A549 (cell line): ENCODE results near the gene ADAP1. TPM values are rescaled to one million over a fixed set of nuclear protein-coding genes. Genes with fewer than 3 reads are reported as not detected.
"Not testable (repeated sequence)": the region's sequence is repeated elsewhere in the genome, so short reads cannot be mapped to it uniquely, and the experiment has no call there.

ENCODE experiments used
- ATAC-seq, 2 experiments: fragments of 200-7000 bp in 1 of 2; fragments of >200 bp in 1 of 2; cut with Nextera tagmentation in 1 of 2; cut with Tn5 transposase in 1 of 2; 3 replicates each; pipeline versions ENCODE4 v1.8.0 to v1.9.1; 2018 to 2020; ENCODE audit warnings: mild to moderate bottlenecking in 1 of 2, moderate library complexity in 1 of 2
- CTCF ChIA-PET: fragments of 300-600 bp; sonication (Branson Sonifier 250); formaldehyde crosslinking; extraction: SDS; loops from one replicate; lab custom pipeline; 2021; ENCODE audit warnings: antibody characterized with exemption, inconsistent platforms; lab: Yijun Ruan, JAX
- POLR2A ChIA-PET: fragments of 350-600 bp; formaldehyde crosslinking; extraction: SDS; loops from one replicate; lab custom pipeline; 2021; ENCODE audit warnings: antibody characterized with exemption, inconsistent platforms; lab: Yijun Ruan, JAX
- DNase-seq, 2 experiments: peaks; one replicate each; pipeline versions ENCODE4 v3.0.0 to v3.0.0-alpha.2; 2011 to 2016; ENCODE audit warnings: low read depth in 1 of 2, low spot score in 1 of 2
- FAIRE-seq: peaks from 2 replicates; lab custom pipeline; 2011; peaks lifted over from hg19 to GRCh38; lab: Jason Lieb, UNC
- H3K27ac ChIP-seq, 2 experiments: fragments of >200 bp; sonication (Bioruptor Twin); formaldehyde crosslinking; 3 replicates each; pipeline ENCODE4 v1.5.1; 2016 to 2017
- H3K4me1 ChIP-seq: fragments of >200 bp; sonication (Bioruptor Twin); formaldehyde crosslinking; 3 replicates; pipeline ENCODE4 v1.6.1; 2016
- H3K4me2 ChIP-seq: fragments of >200 bp; sonication (Bioruptor Twin); formaldehyde crosslinking; 3 replicates; pipeline ENCODE4 v1.6.1; 2016
- H3K4me3 ChIP-seq: fragments of >200 bp; sonication (Bioruptor Twin); formaldehyde crosslinking; 3 replicates; pipeline ENCODE4 v1.5.1; 2016
- H3K9me3 ChIP-seq: fragments of >200 bp; sonication (Bioruptor Twin); formaldehyde crosslinking; 3 replicates; pipeline ENCODE4 v1.6.1; 2016
- CEBPB ChIP-seq, 2 experiments: fragments of >200 bp in 1 of 2; sonication (Bioruptor Twin) in 1 of 2; formaldehyde crosslinking in 1 of 2; IDR thresholded peaks; 2 replicates each; pipeline ENCODE4 v1.6.1; 2012 to 2016
- CHD4 ChIP-seq: fragments of 200-600 bp; sonication (generic); IDR thresholded peaks from 2 replicates; pipeline ENCODE4 v1.6.1; 2016; ENCODE audit warnings: antibody characterized with exemption, mild to moderate bottlenecking, borderline replicate concordance
- EHF ChIP-seq: fragments of 250-450 bp; sonication (Bioruptor Pico); IDR thresholded peaks from 2 replicates; pipeline ENCODE4 v1.5.0; 2020; ENCODE audit warnings: mild to moderate bottlenecking
- EHMT2 ChIP-seq: fragments of 200-600 bp; sonication (generic); IDR thresholded peaks from 2 replicates; pipeline ENCODE4 v1.6.1; 2016; ENCODE audit warnings: antibody characterized with exemption, low read depth, mild to moderate bottlenecking, moderate library complexity
- ESRRA ChIP-seq: fragments of 150-350 bp; IDR thresholded peaks from 2 replicates; pipeline ENCODE4 v1.6.1; 2014; ENCODE audit warnings: mild to moderate bottlenecking, low read length, borderline replicate concordance
- FOSB ChIP-seq: fragments of 250-450 bp; sonication (Bioruptor Pico); IDR thresholded peaks from 2 replicates; pipeline ENCODE4 v1.5.0; 2020; ENCODE audit warnings: mild to moderate bottlenecking, moderate library complexity
- FOSL2 ChIP-seq, 2 experiments: fragments of 450-650 bp in 1 of 2; fragments of >200 bp in 1 of 2; sonication (Bioruptor Twin) in 1 of 2; formaldehyde crosslinking; IDR thresholded peaks; 2 replicates each; pipeline versions ENCODE4 v1.5.0 to v1.6.1; 2016 to 2020; ENCODE audit warnings: mild to moderate bottlenecking in 1 of 2, moderate library complexity in 1 of 2
- HDAC2 ChIP-seq: fragments of 200-600 bp; sonication (generic); IDR thresholded peaks from 2 replicates; pipeline ENCODE4 v1.6.1; 2016
- HOXB5 ChIP-seq: fragments of 250-450 bp; sonication (Bioruptor Pico); IDR thresholded peaks from 2 replicates; pipeline ENCODE4 v1.5.0; 2020; ENCODE audit warnings: mild to moderate bottlenecking, moderate library complexity
- NFE2L2 ChIP-seq: fragments of 150-350 bp; conservative IDR thresholded peaks from 2 replicates; pipeline ENCODE4 v1.6.1; 2014; ENCODE audit warnings: low read length
- NPAS2 ChIP-seq: fragments of 250-450 bp; sonication (Bioruptor Pico); IDR thresholded peaks from 2 replicates; pipeline ENCODE4 v1.8.0; 2022; ENCODE audit warnings: mild to moderate bottlenecking, moderate library complexity, borderline replicate concordance
- NR3C1 ChIP-seq: fragments of >200 bp; sonication (Bioruptor Twin); formaldehyde crosslinking; IDR thresholded peaks from 3 replicates; pipeline ENCODE4 v1.6.1; 2017
- PHF8 ChIP-seq: fragments of 200-600 bp; sonication (generic); IDR thresholded peaks from 2 replicates; pipeline ENCODE4 v1.6.1; 2016; ENCODE audit warnings: low read depth, mild to moderate bottlenecking, antibody characterized with exemption, moderate library complexity, borderline replicate concordance
- POLR2AphosphoS2 ChIP-seq: conservative IDR thresholded peaks from 2 replicates; pipeline ENCODE4 v1.6.1; 2012; ENCODE audit warnings: low read length, improper control_type of control experiment, inconsistent platforms
- RARB ChIP-seq: fragments of 250-450 bp; sonication (Bioruptor Pico); IDR thresholded peaks from 2 replicates; pipeline ENCODE4 v1.8.0; 2021; ENCODE audit warnings: mild to moderate bottlenecking, moderate library complexity
- RNF2 ChIP-seq: fragments of 200-600 bp; sonication (generic); IDR thresholded peaks from 2 replicates; pipeline ENCODE4 v1.6.1; 2016; ENCODE audit warnings: low read depth, mild to moderate bottlenecking, antibody characterized with exemption, moderate library complexity, borderline replicate concordance
- SMC3 ChIP-seq: fragments of >200 bp; sonication (Bioruptor Twin); formaldehyde crosslinking; IDR thresholded peaks from 3 replicates; pipeline ENCODE4 v1.6.1; 2018; ENCODE audit warnings: inconsistent platforms
- TFCP2L1 ChIP-seq: fragments of 250-450 bp; sonication (Bioruptor Pico); IDR thresholded peaks from 2 replicates; pipeline ENCODE4 v1.5.0; 2021; ENCODE audit warnings: mild to moderate bottlenecking
- WGBS: methylation state at CpG from one replicate; pipeline ENCODE4 v1.1.6; 2017; ENCODE audit errors: missing lambda C conversion rate; 5-methylcytosine and 5-hydroxymethylcytosine counted together
- polyA plus RNA-seq, 4 experiments: library from polyadenylated mRNA; depleted of rRNA in 3 of 4; stranded (reverse); fragments of >200 nt; fragmentation: RNase III in 1 of 4; extraction: RNeasy Plus Mini Kit Qiagen cat#74134 plus additional on column Dnase treatment in 1 of 4; gene quantifications; 2 replicates in 3 of 4; 3 replicates in 1 of 4; pipeline ENCODE4 v1.2.3, GENCODE V29; 2011 to 2017
- TF ChIP-seq, protein P1 (sequence below): IDR thresholded peaks from 2 replicates; pipeline ENCODE4 v1.6.1; 2012
- TF ChIP-seq, protein P2 (sequence below): fragments of 250-450 bp; sonication (Bioruptor Pico); IDR thresholded peaks from 2 replicates; pipeline ENCODE4 v1.5.0; 2020; ENCODE audit warnings: low read depth, mild to moderate bottlenecking, moderate library complexity
- TF ChIP-seq, protein P3 (sequence below): fragments of 150-350 bp; IDR thresholded peaks from 2 replicates; pipeline ENCODE4 v1.6.1; 2014; ENCODE audit warnings: low read depth, mild to moderate bottlenecking, low read length

Gene ADAP1
- polyA plus RNA-seq, 2 of the 4 experiments (the other 2 are of a cell fraction) = 1.7 to 2.5 TPM

DNA sequence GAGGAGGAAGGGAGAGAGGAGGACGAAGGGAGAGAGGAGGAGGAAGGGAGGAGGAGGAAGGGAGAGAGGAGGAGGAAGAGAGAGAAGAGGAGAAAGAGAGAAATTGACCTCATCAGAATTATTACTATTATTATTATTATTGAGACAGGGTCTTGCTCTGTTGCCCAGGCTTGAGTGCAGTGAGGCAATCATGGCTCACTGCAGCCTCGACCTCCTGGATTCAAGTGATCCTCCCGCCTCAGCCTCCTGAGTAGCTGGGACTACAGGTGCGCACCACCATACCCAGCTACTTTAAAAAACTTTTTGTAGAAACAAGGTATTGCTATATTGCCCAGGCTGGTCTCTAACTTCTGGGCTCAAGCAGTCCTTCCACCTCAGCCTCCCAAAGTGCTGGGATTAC lies 10.7 kb downstream of the ADAP1 start:
- DNase-seq, H3K4me3 ChIP-seq, POLR2A ChIA-PET, H3K4me1 ChIP-seq, ATAC-seq, FAIRE-seq, CTCF ChIA-PET, H3K27ac ChIP-seq, H3K9me3 ChIP-seq, H3K4me2 ChIP-seq: not testable (repeated sequence)
- WGBS = 67% methylated on average over 3 of the region's 4 CpGs

DNA sequence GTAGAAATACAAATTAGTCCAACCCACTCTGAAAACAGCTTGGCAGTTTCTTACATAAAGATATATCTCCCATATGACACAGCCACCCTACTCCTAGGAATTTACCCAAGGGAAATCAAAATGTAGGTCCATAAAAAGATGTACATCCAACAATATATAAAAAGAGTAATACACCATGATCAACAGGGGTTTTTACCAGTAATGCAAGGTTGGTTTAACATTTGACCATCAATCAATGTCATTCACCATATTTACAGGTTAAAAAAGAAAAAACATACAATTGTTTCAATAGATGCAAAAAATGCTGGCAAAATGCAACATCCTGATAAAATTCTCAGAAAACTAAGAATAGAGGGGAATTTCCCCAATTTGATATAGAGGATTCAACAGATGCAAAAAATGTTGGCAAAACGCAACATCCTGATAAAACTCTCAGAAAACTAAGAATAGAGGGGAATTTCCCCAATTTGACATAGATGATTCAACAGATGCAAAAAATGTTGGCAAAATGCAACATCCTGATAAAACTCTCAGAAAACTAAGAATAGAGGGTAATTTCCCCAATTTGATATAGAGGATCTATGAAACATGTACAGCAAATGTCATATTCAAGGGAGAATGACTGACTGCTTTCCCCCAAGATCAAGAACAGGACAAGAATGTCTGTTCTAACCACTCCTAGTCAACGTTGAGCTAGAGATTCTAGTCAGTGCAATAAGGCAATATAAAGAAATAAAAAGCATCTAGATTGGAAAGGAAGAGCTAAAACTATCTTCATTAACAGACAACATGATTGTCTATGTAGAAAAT lies 13.7 kb downstream of the ADAP1 start:
- Histone ChIP-seq H3K9me3 (peaks cover 7% of the 10 kb centered on the region; the same call in 2 of the 3 replicates), H3K4me1 (peaks cover 12% of the 10 kb centered on the region), H3K27ac (no peak overlapping the region), H3K4me2 (no peak overlapping the region), H3K4me3 (no peak overlapping the region)
- FAIRE-seq = no peak
- WGBS = 17% methylated on average over 2 of the region's 2 CpGs
- ATAC-seq = no peak
- POLR2A ChIA-PET = no interaction called here
- TF ChIP-seq NR3C1 = no peak
- no peak for TF ChIP-seq RNF2
- TF ChIP-seq, protein P1, sequence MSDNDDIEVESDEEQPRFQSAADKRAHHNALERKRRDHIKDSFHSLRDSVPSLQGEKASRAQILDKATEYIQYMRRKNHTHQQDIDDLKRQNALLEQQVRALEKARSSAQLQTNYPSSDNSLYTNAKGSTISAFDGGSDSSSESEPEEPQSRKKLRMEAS = no peak
- no peak for TF ChIP-seq NPAS2
- TF ChIP-seq EHMT2 = no peak
- TF ChIP-seq CHD4 = no peak
- no peak for TF ChIP-seq EHF (CRISPR knock-in tag)
- TF ChIP-seq HDAC2 = no peak
- no peak for TF ChIP-seq ESRRA
- no peak for TF ChIP-seq CEBPB (IDR thresholded peaks at IDR 0.05)
- TF ChIP-seq SMC3 = no peak
- DNase-seq = no peak
- CTCF ChIA-PET = interaction anchor here (0.6 to 1.7 kb wide), 2 partner anchors 9 to 10 kb away, joined by 3 to 4 read pairs; no protein-coding TSS in a partner anchor

DNA sequence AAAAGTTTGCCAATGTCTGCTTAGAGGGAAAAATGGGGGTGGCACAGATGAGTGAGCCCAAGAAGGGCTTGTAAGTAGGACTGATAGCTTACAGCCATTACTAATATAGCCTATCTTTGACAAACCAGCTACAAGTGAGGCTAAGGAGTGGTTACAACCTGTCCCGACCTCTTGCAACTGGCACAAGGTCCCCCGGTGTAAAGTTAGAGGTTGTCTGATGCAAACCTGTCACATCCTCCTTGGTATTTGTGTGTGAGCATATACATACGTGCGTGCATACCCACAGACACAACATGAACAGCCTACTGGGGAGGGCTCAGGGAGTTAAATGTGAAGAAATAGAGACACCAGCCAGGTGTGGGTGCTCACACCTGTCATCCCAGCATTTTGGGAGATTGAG lies 14.6 kb downstream of the ADAP1 start:
- H3K4me1 ChIP-seq = peaks cover 12% of the 10 kb centered on the region
- FAIRE-seq (no peak), DNase-seq (no peak), ATAC-seq (no peak)
- no peak overlapping the region for H3K4me2 ChIP-seq
- ChIA-PET POLR2A (interaction anchor here (0.7 kb wide), 1 partner anchor 780 kb away, joined by 4 read pairs; no protein-coding TSS in a partner anchor), CTCF (interaction anchor here (0.6 to 1.7 kb wide), 3 partner anchors 11 to 53 kb away, joined by 3 to 5 read pairs (median 3); no protein-coding TSS in a partner anchor)
- no peak overlapping the region for H3K27ac ChIP-seq
- TF ChIP-seq POLR2AphosphoS2 (no peak), HOXB5 (CRISPR knock-in tag) (no peak)
- 86% methylated on average over 4 of the region's 4 CpGs for WGBS
- H3K9me3 ChIP-seq = peaks cover 7% of the 10 kb centered on the region; the same call in 2 of the 3 replicates
- H3K4me3 ChIP-seq = no peak overlapping the region

DNA sequence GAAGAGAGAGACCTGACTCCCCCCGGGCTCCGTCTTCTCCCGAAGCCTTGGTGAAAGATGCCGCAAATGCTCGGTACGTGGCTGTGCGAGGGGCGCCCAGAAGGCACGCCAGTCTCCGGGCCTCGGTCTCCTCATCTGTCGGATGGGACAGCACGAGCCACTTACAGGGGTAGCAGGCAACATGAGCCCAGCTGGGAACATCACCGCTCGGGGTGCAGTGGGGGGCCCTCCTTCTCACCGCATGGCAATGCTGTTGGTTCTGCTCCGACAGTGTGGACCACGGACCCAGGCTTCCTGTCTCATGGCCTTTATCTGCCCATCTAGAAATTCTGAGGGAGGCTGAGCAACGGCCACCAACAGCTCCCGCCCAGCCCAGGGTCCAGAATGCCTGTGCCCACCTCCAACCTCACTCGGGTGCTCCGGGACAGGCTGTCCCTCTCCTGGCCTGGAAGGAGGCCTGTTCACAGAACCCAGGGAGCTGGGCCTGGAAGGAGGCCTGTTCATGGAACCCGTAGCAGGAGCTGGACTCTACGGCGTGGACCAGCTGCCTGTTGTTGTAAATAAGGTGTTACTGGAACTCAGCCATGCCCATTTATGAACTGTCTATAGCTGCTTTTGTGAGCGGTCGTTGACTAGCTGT lies 15.8 kb downstream of the ADAP1 start:
- WGBS = 91% methylated on average over 9 of the region's 27 CpGs
- Histone ChIP-seq H3K9me3 (peaks cover 7% of the 10 kb centered on the region; the same call in 2 of the 3 replicates), H3K4me1 (peaks cover 12% of the 10 kb centered on the region), H3K27ac (no peak overlapping the region), H3K4me2 (no peak overlapping the region), H3K4me3 (no peak overlapping the region)
- CTCF ChIA-PET = interaction anchor here (0.6 to 1.6 kb wide), 4 partner anchors 13 to 54 kb away, joined by 3 to 6 read pairs (median 4); partner anchors contain the start of gene ADAP1
- DNase-seq = no peak
- TF ChIP-seq TFCP2L1 (CRISPR knock-in tag) = no peak
- TF ChIP-seq FOSB = no peak
- TF ChIP-seq, protein P2, sequence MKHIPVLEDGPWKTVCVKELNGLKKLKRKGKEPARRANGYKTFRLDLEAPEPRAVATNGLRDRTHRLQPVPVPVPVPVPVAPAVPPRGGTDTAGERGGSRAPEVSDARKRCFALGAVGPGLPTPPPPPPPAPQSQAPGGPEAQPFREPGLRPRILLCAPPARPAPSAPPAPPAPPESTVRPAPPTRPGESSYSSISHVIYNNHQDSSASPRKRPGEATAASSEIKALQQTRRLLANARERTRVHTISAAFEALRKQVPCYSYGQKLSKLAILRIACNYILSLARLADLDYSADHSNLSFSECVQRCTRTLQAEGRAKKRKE (CRISPR knock-in tag) = no peak
- no peak for TF ChIP-seq RNF2
- no peak for TF ChIP-seq ESRRA
- TF ChIP-seq, protein P3, sequence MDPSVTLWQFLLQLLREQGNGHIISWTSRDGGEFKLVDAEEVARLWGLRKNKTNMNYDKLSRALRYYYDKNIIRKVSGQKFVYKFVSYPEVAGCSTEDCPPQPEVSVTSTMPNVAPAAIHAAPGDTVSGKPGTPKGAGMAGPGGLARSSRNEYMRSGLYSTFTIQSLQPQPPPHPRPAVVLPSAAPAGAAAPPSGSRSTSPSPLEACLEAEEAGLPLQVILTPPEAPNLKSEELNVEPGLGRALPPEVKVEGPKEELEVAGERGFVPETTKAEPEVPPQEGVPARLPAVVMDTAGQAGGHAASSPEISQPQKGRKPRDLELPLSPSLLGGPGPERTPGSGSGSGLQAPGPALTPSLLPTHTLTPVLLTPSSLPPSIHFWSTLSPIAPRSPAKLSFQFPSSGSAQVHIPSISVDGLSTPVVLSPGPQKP = no peak
- TF ChIP-seq HOXB5 (CRISPR knock-in tag) = no peak
- no peak for TF ChIP-seq NFE2L2
- no peak for TF ChIP-seq FOSL2 (IDR thresholded peaks at IDR 0.05)
- TF ChIP-seq FOSL2 (CRISPR knock-in tag; IDR thresholded peaks at IDR 0.05) = no peak
- TF ChIP-seq EHF (CRISPR knock-in tag) = no peak
- no peak for TF ChIP-seq RARB (CRISPR knock-in tag)
- TF ChIP-seq PHF8 = no peak
- no peak for TF ChIP-seq CEBPB (IDR thresholded peaks at IDR 0.05)
- ATAC-seq = no peak
- POLR2A ChIA-PET = no interaction called here
- no peak for FAIRE-seq
